Stimulated activated CD8-positive, alpha-beta memory T cell treated with anti-CD3 and anti-CD28 coated beads, Interleukin-7, amount 100 ng/mL, for 1 hour (primary cell): ENCODE data around the gene DENND5B.
"Not testable (repeated sequence)": the region's sequence is repeated elsewhere in the genome, so short reads cannot be mapped to it uniquely, and the experiment has no call there.

Experiments used
- DNase-seq, 2 donors: peaks; one replicate each; pipeline ENCODE4 v3.0.0-alpha.2; 2020; ENCODE audit warnings: low read depth in 2 of 2

DENND5B gene

DNA sequence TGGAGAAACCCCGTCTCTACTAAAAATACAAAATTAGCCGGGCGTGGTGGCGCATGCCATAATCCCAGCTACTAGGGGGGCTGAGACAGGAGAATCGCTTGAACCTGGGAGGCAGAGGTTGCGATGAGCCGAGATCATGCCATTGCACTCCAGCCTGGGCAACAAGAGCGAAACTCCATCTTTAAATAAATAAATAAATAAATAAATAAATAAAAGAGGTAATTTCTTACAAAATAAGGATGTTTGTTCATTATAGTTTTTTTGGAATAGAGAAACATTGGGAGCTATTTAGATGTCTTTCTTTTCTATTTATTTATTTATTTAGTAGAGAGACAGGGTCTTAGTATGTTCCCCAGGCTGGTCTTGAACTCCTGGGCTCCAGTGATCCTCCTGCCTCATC is 213.7 kb downstream of the DENND5B start:
- not testable (repeated sequence) for DNase-seq

DNA sequence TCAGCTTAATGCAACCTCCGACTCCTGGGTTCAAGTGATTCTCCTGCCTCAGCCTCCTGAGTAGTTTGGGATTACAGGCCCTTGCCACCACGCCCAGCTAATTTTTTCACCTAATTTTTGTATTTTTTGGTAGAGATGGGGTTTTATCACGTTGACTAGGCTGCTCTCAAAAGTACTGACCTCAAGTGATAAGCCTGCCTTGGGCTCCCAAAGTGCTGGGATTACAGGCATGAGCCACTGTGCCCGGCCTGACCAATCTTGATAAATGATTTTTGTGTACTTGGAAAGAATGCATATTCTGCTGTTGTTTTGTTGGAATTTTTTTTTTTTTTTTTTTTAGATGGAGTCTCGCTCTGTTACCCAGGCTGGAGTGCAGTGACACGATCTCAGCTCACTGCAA is 215.5 kb downstream of the DENND5B start:
- not testable (repeated sequence) for DNase-seq

DNA sequence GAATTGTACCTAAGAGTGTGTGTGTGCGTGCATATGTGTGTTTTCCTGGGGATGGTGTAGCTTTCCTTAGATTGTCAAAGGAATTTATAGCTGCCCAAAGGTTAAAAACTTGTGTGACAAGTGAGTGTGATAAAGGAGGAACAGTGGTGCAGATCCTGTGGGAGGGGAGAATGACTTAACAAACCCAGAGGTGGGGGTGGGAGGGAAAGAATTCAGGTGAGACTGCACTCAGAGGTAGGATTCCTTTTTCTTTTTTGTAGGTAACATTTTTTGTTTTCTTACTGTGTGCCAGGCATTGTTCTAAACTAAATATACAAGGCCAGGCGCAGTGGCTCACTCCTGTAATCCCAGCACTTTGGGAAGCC is 219.7 kb downstream of the DENND5B start:
- no peak for DNase-seq

DNA sequence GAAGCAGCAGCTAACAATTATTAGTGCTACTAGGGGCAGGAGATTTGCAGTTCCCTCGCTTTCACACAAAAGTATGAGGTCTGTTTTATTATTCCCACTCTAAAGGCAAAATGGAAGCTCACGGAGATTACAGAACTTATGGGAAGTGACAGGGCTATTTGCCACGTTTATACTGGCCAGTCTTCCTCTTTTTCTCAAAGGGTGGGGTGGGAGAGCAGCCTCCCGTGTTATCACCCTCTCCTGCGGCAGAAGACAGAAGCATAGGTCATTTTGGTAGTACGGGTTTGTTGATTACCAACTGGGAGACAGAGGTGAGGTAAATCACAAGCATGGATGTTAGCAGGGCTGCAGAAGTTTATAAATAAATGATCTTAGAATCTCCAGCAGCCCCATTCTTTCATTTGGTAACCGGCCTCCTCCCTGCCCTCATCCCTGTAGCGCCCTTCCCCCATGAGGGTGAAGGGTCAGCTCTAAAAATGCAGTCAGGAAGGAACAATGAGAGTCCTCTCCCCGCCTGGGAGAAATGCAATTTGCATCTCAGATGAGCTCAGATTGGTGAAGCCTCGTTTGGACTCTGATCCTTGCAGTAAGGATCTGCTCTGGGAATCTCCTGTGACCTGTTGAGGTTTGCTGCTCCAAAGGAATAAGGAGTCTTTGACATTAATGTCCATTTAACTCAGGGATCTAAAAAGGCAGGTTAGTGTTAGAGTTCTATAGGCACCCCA is 220.2 kb downstream of the DENND5B start:
- DNase-seq, result no peak

DNA sequence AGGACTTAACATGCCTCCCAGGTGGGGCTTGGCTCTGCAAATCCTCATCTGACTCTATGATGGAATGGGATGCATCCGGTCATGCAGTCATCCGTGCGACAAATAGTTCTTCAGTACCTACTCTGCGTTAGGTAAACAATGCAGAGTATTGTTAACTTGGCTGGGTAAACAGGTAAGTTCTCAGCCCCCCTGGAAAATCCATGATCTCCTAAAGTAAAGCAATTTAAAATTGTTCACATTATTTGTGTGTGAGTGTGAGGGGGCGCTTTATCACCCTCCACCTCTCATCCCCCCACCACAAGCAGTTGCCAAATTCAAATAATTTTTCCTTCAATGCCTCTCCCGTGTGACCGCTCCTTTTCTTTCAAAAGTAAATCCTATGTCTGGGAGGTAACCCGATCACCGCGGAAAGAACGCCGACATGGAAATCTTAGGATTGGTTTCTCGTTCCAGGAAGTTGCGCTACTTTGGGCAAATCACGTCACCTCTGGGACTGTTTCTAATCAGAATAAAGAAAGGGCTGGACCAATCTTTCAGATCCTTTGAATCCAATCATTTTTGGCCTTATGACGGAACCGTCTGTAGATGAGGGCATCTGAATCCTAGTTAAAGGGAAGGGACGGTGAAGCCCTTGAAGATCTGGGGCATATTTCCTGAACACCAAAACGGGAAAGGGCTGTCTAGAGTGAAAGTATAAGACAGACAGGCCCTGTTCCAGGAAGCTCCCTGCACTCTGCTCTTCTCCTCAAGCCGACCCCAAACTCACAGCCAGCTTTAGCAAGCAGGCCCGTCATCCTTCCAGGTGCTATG is 221.0 kb downstream of the DENND5B start:
- DNase-seq, result no peak

DNA sequence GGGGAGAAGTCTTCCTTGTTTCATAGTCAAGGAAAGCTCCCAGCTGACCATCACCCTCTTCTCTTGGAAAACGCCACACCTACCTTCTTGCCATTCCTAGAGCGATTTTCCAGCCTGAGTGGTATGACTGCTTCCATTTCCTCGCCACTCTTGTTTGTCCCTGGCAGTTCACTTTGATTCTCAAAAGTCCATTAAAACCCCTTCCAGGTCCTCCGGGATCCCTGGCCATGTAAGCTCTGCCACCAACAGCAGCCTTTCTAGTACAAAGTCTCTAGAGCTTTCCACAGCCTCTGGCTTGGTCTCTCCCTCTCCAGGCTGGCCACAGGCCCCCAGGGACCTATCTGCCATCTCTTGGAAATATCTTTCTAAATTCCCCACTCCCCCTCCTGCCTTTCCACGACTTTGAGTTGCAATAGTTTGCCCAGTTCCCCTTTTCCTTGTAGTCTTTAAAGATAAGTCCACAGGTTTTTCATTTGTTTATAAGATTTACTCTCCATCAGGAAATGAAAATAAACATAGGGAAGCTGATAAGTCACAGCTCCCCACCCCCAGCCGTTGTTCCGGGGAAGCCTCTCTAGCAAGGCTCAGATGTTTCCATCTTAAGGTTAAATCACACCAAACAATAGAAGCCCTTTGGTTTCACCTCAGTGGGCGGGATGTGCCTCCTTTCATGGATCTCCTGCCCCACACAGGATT is 222.1 kb downstream of the DENND5B start:
- DNase-seq, result no peak

DNA sequence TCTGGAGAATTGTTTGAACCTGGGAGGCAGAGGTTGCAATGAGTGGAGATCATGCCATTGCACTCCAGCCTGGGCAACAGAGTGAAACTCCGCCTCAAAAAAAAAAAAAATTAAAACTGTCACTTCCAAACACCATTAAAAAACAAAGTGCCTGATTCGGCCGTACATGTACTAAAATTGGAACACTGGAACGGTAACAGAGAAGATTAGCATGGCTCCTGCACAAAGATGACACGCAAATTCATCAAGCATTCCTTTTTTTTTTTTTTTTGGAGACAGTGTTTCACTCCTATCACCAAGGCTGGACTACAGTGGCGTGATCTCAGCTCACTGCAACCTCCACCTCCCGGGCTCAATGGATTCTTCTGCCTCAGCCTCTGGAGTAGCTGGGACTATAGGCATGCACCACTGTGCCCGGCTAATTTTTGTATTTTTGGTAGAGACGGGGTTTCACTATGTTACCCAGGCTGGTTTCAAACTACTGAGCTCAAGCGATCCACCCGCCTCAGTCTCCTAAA is 224.8 kb downstream of the DENND5B start:
- no peak for DNase-seq

DNA sequence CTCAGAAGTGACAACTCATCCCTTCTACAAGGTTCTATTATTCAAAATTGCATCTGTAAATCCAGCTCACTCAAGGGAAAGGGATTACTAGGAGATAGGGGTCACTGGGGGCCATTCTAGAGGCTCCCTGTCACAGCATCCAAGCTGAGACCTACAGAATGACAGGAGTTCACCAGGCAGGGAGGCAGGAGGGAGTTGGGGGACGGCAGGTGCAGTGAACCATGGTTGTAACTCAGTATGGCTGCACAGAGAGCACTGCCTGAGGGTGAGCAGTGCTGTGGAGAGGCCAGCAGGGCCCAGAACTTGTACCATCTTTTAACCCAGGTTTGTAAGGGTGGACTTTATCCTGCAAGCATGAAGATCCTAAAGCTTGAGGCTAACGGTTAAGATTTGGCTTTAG is 227.1 kb downstream of the DENND5B start:
- DNase-seq, result no peak

DNA sequence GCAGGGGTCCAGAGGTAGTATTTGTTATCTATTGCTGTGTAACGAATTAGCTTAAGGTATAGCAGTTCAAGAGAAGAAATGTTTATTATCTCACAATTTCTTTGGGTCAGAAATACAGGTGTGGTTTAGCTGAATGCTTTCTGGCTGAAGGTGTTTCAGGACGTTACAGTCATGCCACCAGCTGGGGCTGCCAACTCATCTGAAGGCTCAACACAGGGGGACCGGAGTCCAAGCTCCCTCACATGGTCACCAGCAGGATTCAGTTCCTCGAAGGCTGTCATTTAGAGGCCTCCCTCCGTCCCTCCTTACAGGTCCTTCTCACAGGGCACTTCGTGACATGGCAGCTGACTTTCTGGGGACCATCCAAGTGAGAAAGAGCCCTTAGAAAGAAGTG is 227.5 kb downstream of the DENND5B start:
- DNase-seq, result no peak

DNA sequence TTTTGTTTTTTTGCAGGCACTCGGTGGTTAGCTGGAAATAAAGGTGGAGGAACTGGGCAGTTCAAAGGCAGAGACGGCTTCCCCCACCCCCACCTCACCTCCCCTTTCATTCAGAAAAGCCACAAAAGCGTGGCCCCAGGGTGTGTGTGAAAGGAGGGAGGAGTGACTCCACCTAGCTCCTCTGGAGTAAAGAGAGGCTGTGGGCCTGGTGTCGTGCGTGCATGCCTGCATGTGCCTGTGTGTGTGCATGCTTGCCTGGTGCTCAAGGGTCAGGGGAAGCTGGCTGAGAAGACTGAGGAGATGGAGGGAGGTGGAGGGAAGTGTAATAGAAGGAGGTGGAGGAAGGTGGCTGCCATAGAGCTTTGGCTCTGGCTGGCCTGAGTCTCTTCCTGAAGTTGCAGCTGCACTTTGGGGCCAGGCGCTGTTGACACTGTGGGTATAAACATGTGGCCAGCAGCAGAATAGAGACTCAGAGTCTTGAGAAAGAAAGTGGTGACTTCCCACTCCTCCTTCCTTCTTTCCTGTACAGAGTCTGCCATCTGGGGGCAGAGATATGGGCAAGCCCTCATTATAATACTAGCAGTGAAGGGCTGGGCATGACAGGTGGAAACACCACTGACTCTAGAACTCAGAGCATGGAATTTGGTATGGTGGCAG is 228.0 kb downstream of the DENND5B start:
- DNase-seq, result no peak

DNA sequence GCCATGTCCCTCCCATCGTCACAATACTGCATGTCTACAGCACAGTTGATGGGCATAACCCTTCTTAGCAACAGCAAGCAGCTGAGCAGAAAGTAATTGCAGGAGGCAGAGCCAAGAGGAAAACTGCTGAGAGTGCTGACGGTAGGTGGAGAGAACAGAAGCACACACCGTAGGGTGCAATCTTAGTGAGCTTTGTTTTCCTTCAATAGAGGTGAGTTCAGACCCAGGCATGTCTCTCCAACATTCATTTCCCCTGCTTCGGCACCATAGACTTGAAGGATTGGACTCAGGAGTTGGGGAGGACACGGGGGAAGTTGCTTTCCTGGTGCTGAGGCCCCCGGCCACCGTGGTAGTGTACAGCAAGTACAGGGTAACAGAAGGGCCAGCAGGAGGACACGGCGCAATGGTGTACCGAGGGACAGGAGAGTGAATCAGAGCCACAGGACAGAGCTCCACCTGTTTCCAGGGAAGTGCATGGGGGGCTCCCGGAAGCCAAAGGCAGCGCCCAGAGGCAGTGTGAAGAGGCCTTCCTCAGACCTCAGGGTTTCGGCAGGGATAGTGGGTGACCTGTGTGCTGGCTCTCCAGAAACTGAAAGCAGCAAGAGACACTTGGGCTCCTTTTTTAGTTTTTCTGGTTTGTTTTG is 228.7 kb downstream of the DENND5B start:
- no peak for DNase-seq

DNA sequence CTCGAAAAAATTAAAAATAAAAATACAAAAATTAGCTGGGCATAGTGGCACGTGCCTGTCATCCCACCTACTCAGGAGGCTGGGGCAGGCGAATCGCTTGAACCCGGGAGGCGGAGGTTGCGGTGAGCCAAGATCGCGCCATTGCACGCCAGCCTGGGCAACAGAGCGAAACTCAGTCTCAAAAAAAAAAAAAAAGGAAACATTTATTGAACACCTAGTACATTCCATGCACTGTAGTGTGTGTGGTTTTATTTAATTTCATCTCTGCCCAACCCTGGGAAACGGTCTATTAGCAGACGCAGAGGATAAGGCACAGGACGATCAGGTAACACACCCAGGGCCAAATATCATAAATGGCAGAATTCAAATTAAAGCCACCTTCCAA is 229.2 kb downstream of the DENND5B start:
- DNase-seq, result no peak

DNA sequence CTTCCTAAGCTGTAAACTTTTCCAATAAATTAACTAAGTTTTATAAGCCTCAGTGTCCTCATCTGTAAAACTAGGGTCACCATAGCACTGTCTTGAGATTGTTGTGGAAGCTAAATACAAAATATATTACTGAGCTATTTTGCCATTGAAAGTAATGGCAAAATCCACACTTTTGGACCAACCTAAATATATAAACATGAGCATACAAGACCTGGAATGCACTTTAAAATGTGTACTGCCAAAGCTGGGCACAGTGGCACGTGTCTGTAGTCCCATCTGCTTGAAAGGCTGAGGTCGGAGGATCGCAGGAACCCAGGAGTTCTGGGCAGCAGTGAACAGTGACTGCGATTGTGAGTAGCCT is 235.2 kb downstream of the DENND5B start:
- DNase-seq, result no peak

DNA sequence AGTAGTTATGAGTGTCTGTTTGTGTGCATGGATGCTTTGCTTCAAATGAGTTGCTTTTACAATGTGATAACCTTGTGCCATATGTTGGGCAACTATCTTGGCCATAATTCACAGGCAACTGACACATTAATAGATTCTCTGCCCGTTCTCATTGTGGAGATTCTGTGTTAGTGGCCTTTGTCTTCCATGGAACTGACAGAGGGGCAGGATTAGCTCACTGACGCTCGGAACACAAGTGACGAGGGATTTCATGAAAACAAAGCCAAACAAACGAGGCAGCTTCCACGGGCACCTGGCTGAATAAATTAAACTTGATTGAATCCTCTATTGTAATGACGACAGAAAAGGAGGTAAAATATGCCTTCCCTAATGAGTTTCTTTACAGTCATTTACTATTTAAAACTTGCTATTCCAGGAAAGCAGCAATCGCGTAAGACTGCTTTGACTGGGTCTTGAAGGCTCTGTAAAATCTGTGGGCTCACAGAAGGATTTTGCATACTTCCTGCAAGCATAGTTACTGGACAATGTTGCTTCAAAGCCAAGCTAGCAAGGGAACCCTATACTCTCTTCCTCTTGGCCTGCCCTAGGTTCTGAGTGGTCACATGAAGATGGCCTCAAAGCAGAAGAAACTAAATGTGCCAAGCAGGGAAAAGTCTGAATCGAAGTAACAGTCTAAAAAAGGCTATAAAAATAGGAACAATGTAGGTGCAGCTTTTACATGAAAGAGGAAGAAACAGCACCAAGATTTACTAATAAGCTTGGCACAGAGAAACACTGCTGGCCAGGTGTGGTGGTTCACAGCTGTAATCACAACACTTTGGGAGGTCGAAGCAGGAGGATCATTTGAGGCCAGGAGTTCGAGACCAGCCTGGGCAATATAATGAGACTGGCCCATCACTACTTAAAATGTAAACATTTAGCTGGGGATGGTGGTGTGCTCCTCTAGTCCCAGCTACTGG is 236.9 kb downstream of the DENND5B start:
- no peak for DNase-seq

DNA sequence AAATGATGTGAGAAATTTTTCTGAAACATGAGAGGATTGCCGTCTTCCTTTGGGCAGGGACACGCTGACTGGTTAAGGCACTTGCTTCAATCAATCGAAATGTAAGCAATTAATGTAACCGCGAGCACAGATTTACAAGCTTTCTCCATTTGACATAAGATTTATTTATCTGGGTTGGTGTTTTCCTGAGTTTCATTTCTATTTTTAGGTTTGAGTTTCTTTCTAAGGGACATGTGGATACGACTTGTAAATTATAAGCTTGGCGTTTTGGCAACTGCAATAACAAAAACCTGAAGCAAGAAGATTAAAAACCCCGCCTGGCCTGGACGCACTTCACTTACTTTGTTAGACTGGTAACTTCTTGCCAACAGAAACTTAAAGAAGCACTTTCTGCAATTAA is 244.7 kb downstream of the DENND5B start:
- DNase-seq, result no peak

DNA sequence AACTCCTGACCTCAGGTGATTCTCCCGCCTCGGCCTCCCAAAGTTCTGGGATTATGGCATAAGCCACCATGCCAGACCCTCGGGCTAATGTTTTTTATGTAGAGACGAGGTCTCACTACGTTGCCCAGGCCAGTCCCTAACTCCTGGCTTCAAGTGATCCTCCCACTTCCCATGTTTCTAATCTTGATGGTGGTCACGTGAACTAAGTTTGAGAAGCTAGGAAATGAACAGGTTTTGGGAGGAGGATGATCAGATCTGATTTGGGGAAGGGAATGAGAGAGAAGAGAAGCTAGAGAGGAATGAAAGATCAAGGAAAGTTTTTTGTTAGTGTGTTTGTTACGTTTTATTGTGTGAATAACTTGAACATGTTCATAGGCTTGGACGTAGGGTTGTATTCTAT is 247.8 kb downstream of the DENND5B start:
- DNase-seq, result no peak

DNA sequence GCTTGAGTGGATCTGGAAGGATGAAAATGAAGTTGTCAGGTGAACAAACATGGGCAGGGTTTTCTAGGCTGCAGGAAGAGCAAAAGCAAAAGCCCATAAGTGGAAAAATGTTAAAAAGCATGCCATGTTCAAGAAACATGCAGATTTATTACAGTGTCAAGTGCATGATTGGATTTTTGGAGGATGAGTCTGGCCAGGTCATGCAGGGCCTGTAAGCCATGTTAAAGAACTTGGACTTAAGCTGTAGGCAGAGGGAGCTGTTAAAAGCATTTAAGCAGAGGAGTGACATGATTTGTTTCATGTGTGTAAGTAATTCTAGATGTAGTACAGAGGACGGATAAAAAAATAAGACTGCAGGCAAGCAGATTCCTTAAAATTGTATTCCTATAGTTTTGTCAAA is 248.7 kb downstream of the DENND5B start:
- DNase-seq, result no peak

DNA sequence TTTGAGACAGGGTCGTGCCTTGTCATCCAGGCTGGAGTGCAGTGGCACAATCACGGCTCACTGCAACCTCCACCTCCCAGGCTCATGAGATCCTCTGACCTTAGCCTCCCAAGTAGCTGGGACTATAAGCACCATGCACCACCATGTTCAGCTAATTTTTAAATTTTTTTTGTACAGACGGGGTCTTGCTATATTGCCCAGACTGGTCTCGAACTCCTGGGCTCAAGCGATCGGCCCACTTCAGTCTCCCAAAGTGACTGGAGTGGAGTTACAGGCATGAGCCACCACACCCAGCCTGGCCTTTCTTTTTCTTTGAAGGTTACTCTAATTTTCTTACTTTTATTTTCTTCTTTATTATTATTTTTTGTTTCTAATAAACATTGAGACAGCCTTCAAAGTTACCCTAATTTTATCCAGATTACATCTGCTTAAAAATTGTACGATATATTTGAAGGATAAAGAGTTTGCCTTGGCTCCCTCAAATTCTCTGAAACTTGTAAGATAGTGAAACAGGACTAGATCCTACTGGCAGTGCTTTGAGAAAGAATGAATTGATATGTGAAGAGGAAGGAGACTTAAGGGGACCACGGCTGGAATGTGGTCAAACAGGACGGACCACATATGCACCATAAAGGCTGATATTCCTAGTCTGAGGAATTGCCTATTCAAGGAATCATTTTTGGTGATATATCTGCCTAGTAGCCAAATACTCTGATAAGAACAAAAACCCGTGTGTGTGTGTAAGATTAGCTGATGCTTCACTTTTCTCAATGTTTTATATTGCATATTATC is 250.9 kb downstream of the DENND5B start:
- no peak for DNase-seq

DNA sequence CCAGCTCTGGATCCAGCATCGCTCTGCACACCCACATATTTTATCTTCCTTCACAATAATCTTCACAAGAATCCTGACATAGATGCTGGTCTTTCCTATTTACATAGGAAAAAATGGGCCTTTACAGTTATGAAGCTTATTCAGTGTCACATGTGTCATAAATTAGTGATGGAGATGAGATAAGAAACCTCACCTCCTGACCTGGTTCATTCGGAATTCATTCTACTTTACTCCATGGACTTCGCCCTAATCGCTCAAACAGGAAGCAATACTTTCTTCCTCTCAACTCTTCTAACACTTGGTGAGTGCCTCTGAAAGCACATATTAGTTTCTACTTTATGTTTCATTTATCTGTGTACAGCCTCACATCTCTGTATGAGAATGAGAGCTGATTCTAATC is 253.0 kb downstream of the DENND5B start:
- no peak for DNase-seq
